H1 (cell line): ENCODE results near the gene CFAP210.

Experiments
- CEBPB ChIP-seq: IDR thresholded peaks from 2 replicates; pipeline ENCODE4 v1.6.1; 2012; ENCODE audit warnings: low read depth, low read length
- CREB1 ChIP-seq: IDR thresholded peaks from 2 replicates; pipeline ENCODE4 v1.6.1; 2012; ENCODE audit warnings: inconsistent platforms
- CTCF ChIP-seq, 3 experiments: IDR thresholded peaks; 1 replicate in 2 of 3; 2 replicates in 1 of 3; pipeline versions ENCODE4 v1.5.1 to v1.6.1; 2011; ENCODE audit warnings: low read length in 3 of 3, mild to moderate bottlenecking in 3 of 3, inconsistent platforms in 2 of 3, low read depth in 1 of 3, moderate library complexity in 1 of 3; ENCODE audit not compliant: insufficient read depth in 1 of 3; ENCODE audit errors: control extremely low read depth in 1 of 3
- KDM1A ChIP-seq: fragments of 200-600, 300-600 bp; sonication (generic); IDR thresholded peaks from 2 replicates; pipeline ENCODE4 v1.7.1; 2016; ENCODE audit warnings: mild to moderate bottlenecking, low read length, borderline replicate concordance
- RFX5 ChIP-seq: IDR thresholded peaks from 2 replicates; pipeline ENCODE4 v1.6.1; 2011; ENCODE audit warnings: low read depth, low read length, improper control_type of control experiment, borderline replicate concordance
- SIX5 ChIP-seq: IDR thresholded peaks from 2 replicates; pipeline ENCODE4 v1.6.1; 2011; ENCODE audit warnings: mild to moderate bottlenecking, low read depth, low read length
- TAF1 ChIP-seq: IDR thresholded peaks from 2 replicates; pipeline ENCODE4 v1.6.1; 2011; ENCODE audit warnings: mild to moderate bottlenecking, low read depth, low read length
- TBP ChIP-seq: IDR thresholded peaks from 2 replicates; pipeline ENCODE4 v1.6.1; 2011; ENCODE audit warnings: low read depth, low read length, improper control_type of control experiment

DNA sequence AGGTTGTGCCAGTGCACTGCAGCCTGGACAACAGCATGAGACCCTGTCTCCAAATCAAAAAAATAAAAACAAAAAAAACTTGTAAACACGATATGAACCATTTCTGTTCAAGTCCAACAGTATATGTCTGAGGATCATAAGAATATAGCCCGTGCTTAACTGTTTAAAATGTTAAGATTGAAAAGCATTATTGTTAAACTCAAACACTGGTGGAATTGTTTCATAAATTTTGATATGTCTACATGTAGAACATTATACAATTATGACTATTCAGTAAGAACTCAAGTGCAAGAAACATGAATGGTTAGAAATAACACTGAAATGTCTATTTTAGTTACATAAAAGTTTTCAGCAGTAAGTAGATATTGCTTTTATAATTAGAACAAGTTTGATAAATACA, 80.3 kb downstream of the CFAP210 start:
- TF ChIP-seq RFX5 (no peak), CTCF (IDR thresholded peaks at IDR 0.05; ENCODE audit: control extremely low read depth in 1 of 3, insufficient read depth in 1 of 3, low read depth in 1 of 3, low read length in 3 of 3) (no peak), TBP (no peak), CEBPB (no peak), SIX5 (no peak), CREB1 (no peak), TAF1 (no peak), KDM1A (no peak)
